ENCODE data around the gene ATP7B.

DNA sequence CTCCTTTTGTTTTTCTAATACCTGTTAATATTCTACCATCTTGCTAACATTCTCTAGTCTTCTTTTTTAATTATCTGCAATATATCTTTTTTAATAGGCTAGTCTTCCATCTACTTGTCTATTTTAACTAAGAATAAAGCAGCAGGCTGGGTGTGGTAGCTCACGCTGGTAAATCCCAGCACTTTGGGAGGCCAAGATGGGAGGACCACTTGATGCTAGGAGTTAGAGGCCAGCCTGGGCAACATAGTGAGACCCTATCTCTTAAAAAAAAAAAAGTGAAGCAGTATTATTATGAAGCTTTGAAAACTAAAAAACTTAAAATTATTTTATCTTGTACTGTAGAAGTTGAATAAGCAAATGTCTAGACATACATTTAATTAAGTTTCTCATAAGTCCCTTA is 16.6 kb upstream of the ATP7B start:
- TF ChIP-seq CREB1 (IDR thresholded peaks at IDR 0.05; ENCODE audit: low read depth), result no peak
- TF ChIP-seq, protein P1, sequence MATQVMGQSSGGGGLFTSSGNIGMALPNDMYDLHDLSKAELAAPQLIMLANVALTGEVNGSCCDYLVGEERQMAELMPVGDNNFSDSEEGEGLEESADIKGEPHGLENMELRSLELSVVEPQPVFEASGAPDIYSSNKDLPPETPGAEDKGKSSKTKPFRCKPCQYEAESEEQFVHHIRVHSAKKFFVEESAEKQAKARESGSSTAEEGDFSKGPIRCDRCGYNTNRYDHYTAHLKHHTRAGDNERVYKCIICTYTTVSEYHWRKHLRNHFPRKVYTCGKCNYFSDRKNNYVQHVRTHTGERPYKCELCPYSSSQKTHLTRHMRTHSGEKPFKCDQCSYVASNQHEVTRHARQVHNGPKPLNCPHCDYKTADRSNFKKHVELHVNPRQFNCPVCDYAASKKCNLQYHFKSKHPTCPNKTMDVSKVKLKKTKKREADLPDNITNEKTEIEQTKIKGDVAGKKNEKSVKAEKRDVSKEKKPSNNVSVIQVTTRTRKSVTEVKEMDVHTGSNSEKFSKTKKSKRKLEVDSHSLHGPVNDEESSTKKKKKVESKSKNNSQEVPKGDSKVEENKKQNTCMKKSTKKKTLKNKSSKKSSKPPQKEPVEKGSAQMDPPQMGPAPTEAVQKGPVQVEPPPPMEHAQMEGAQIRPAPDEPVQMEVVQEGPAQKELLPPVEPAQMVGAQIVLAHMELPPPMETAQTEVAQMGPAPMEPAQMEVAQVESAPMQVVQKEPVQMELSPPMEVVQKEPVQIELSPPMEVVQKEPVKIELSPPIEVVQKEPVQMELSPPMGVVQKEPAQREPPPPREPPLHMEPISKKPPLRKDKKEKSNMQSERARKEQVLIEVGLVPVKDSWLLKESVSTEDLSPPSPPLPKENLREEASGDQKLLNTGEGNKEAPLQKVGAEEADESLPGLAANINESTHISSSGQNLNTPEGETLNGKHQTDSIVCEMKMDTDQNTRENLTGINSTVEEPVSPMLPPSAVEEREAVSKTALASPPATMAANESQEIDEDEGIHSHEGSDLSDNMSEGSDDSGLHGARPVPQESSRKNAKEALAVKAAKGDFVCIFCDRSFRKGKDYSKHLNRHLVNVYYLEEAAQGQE (IDR thresholded peaks at IDR 0.05; ENCODE audit: low read depth), result no peak
- TF ChIP-seq EP300 (IDR thresholded peaks at IDR 0.05; ENCODE audit: borderline replicate concordance), result no peak
- TF ChIP-seq, protein P2, sequence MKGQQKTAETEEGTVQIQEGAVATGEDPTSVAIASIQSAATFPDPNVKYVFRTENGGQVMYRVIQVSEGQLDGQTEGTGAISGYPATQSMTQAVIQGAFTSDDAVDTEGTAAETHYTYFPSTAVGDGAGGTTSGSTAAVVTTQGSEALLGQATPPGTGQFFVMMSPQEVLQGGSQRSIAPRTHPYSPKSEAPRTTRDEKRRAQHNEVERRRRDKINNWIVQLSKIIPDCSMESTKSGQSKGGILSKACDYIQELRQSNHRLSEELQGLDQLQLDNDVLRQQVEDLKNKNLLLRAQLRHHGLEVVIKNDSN (IDR thresholded peaks at IDR 0.05), result no peak
- TF ChIP-seq, protein P3, sequence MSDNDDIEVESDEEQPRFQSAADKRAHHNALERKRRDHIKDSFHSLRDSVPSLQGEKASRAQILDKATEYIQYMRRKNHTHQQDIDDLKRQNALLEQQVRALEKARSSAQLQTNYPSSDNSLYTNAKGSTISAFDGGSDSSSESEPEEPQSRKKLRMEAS (IDR thresholded peaks at IDR 0.05), result no peak
- no peak for TF ChIP-seq TCF12 (IDR thresholded peaks at IDR 0.05; ENCODE audit: low read depth)
- no peak for TF ChIP-seq CEBPB (IDR thresholded peaks at IDR 0.05)
